ENCODE results near the gene SDHAF3.

DNA sequence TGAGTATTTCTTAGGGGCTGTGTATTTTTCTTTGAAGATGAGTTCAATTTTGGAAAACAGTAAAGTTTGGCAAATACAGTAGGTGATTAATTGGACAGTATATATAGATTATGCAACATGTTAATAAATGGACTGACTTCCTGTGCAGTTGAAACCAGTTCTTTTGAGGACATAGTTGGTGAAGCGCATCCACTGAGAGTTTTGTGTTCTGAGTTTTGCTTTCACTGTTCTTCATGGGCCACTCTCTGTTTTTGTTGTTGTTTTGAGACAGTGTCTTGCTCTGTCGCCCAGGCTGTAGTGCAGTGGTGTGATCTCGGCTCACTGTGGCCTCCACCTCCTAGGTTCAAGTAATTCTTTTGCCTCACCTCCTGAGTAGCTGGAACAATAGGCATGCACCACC lies 109.0 kb downstream of the SDHAF3 start:
- TF ChIP-seq CTCF (IDR thresholded peaks at IDR 0.05; ENCODE audit: low read length): no peak
- TF ChIP-seq EZH2 (optimal IDR thresholded peaks at IDR 0.05; ENCODE audit: low read depth, low read length): no peak
- no peak for TF ChIP-seq EZH2phosphoT487 (IDR thresholded peaks at IDR 0.05; ENCODE audit: low read length)

Data from MM.1S (cell line).